Inflammatory macrophage treated with lipopolysaccharide for 1 hour (primary cell): ENCODE data around the gene ASGR1.

ENCODE experiments used
- DNase-seq, 2 donors: peaks; one replicate each; pipeline ENCODE4 v3.0.0-alpha.2; 2020 to 2022

ASGR1 gene

DNA sequence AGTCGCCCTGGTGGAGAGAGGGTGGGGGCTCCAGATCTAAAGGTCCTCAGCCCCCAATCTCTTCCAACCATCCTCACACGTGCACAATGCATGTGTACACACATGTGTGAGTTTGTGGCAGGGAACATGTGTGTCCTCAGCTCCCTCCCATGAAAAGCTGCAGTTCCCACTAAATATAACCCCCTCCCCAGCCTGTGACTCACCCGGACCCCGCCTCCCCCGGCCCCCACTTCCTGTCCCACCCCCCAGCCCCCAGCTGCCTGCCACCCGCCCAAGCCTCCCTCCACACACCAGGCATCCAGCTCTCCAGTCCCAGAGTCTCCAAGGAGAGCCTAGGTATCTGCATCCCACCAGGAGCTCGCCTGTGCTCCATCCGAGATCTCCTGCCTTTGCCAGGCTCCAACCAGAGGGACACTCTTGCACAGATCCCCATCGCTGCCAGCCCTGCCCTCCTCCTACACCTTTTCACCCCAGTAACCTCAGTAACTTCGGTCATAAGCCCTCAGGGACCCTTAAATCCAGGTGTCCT, 36.5 kb upstream of the ASGR1 start:
- DNase-seq: no peak

GRCh38 chr17:7215136-7215638, 36.0 kb upstream of the ASGR1 start:
- DNase-seq: no peak

DNA sequence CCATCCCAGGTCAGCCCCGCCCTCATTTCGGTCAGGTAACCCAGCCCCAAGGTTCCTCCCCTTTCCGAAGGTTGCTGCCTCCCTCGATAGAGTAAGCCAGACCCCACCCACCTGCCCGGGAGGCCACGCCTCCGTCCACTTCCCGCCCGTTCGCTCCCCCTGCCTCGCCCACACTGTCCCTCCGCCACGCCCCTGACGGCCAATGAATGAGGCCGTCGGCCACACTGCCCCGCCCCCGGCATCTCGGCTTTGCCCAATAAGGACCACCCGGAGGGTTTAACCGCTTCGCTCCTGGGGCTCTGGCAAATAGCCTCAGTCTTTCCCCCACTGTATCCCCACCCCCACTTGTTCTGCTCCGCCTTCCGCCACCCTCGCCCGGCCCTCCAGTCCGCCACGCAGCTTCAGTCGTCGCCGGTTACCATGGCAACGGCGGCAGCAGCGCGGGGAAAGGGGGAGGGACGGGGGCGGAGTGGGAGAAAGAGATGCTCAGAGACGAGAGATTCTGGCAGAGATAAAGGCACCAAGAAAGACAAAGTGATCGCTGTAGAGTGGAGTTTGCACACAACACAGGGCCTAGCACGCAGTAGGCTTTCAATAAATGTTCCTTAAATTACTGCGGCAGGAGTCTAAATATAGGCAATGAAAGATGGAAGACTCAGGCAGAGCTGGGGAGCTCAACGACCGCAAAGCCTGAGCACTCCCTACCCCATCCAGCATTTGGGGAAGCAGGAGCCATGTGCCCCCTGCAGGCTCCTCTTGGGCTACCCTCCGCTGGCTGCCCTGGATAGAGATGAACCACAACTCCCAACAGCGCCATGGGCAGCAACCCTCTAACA, 35.3 kb upstream of the ASGR1 start:
- DNase-seq: peak; percentile 91 to 95

- DNase-seq: peak; percentile 44
Observed at GRCh38 chr17:7213895-7214299, 34.7 kb upstream of the ASGR1 start.

GRCh38 chr17:7211491-7212273, 32.5 kb upstream of the ASGR1 start:
- DNase-seq: no peak

DNA sequence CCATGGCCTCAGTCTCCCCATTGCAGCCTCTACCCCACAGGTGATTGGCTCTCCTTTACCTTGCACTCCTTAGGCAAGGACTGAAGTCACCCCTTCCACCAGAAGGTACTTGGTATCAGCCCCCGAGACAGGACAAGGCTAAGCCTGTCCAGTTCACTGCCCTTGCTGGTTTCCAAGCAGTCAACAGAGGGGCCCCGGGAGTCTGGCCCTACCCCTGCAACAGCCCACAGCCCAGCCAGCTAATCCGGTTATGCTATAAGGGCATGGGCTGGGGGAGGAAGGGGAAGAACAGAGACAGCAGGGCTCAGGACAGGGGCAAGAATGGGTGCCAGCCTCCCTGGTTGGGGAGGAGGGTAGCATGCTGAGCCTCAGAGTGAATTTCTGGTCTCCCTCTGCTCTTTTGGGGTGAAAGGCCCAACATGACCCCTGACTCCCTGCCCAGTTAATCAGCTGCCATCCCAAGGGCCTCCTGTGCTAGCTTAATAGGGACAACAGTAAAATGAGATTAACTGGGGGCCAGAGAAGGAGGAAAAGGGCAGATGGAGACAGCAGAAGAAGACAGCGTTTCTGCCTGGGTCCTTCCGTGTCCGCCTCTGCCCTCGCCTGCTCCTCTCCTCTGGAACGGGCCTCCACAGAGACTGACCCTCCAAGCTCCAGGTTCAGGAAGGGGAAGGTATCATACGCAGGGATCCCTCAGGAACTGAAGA, 29.7 kb upstream of the ASGR1 start:
- DNase-seq: no peak

DNA sequence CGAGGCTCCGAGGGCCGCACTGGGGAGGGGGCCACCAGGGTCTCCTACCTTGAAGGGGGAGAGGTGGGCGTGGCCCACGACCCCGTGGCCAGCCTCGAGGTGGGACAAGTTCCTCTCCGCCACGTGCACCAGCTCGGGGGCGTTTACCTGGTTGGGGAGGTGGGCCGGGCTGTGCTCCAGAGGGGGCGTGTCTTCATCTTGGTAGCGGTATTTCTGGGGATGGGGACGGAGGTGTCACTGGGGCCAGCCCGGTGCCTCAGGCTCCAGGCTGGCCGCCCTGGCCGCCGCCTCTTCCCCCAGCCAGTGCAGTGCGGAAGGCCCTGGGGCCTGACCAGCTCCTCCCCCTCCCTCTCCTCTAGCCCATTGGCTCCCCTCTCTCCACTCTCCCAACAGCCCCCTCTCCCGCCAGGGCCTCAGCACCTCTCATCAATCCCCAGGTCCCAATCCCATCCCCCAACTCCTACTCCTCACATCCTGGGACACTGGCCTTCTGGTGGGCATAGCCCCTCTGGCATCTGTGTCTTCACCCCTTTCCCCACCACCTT, 28.9 kb upstream of the ASGR1 start:
- DNase-seq: no peak

- no peak for DNase-seq
Observed at GRCh38 chr17:7207120-7208001, 28.2 kb upstream of the ASGR1 start.

DNA sequence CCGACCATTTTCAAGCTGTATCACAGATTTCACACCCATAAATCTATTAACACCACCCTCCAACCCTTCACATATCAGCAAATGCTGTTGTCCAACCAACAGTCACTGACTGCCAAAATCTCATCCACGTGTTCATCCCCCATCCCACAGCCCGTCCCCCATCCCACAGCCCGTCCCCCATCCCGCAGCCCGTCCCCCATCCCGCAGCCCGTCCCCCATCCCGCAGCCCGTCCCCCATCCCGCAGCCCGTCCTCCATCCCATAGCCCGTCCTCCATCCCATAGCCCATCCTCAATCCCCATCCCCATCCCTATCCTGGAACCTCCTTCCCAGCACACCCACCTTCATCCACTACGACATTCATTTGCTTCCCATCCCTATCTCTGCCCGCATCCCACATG, 26.4 kb upstream of the ASGR1 start:
- DNase-seq: no peak

DNA sequence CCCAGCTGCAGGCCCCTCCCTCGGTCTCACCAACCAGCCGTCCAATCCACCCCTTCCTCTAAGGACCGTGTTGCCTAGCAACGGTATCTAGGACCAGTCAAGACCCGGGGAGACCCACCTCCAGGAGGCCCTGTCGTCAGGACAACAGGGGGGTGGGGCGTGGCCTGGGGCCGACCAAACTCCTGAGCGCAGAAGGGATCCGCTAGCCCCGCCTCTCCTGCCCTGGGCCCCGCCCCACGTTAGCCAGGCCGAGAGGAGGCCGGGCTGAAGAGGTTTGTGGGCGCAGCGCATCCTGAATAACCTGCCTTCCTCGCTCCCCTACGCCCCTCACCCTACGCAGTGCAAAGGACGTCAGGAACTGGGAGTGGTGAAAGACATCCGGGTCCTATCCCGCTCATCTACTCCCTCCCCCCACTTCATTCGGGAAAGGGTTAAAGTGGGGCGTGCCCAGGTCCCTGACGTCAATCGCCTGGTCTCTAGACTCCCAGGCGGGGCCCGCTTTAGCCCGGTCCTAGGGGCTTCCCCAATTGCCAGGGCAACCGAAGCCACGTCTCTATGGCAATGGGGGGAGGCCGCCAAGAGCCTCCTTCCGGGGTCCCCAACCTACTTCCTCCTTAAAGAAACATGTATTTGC, 25.8 kb upstream of the ASGR1 start:
- peak; percentile 60 to 77 for DNase-seq

GRCh38 chr17:7204336-7204735, 25.2 kb upstream of the ASGR1 start:
- DNase-seq: no peak

GRCh38 chr17:7203391-7203790, 24.2 kb upstream of the ASGR1 start:
- DNase-seq: no peak

- DNase-seq: no peak
Observed at GRCh38 chr17:7196651-7197401, 17.7 kb upstream of the ASGR1 start.

GRCh38 chr17:7195971-7196370, 16.8 kb upstream of the ASGR1 start:
- no peak for DNase-seq

GRCh38 chr17:7192271-7192937, 13.2 kb upstream of the ASGR1 start:
- DNase-seq: no peak

- peak in 1 of 2 donors; percentile 26 for DNase-seq
Observed at GRCh38 chr17:7191571-7192270, 12.6 kb upstream of the ASGR1 start.

DNA sequence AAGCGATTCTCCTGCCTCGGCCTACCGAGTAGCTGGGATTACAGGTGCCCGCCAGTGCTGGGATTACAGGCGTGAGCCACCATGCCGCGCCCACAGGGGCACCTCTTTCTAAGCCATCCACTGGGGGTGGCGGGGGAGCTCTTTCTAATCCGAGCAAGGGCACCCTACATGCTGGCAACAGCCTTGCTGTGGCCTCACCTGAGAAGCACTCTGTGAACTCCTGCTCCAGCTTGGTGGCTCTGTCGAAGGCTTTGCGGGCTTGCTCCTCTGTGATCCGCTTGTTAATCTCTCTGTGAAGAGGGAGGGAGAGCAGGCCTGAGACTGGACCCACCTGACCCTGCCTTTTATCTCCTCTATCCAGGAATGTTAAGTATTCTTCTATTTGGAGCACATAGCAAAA, 11.9 kb upstream of the ASGR1 start:
- no peak for DNase-seq

- no peak for DNase-seq
Observed at GRCh38 chr17:7190276-7190917, 11.2 kb upstream of the ASGR1 start.

- peak; percentile 27 to 35 for DNase-seq
Observed at GRCh38 chr17:7186241-7186640, 7.1 kb upstream of the ASGR1 start.
